HG03135 (cell line): ENCODE data around the gene OTUD5.
A peak's percentile ranks its signal among the peaks of the same experiment; 100 is the strongest.
"Not testable (repeated sequence)": the region's sequence is repeated elsewhere in the genome, so short reads cannot be mapped to it uniquely, and the experiment has no call there.

Source experiments
- ATAC-seq: cut with Tn5 transposase; IDR thresholded peaks from one replicate; pipeline ENCODE4 v1.9.1; 2021; ENCODE audit warnings: mild to moderate bottlenecking, moderate library complexity; ENCODE audit not compliant: unreplicated experiment

OTUD5 gene

GRCh38 chrX:48957477-48957826, at the start of gene OTUD5:
OTUD5 (minus strand) TSS chrX:48957607; CDS start chrX:48957570, 37 bp downstream.
- ATAC-seq = peak; percentile 29

GRCh38 chrX:49003696-49004095, 46.3 kb upstream of the OTUD5 start:
- no peak for ATAC-seq

- ATAC-seq = peak; percentile 79
Observed at GRCh38 chrX:49002091-49002935, 44.9 kb upstream of the OTUD5 start, which contains the start of gene GRIPAP1. GRIPAP1 (minus strand) TSS chrX:49002264; CDS start chrX:49002229, 35 bp downstream.

- ATAC-seq = peak; percentile 28
Observed at GRCh38 chrX:49001521-49002090, 44.2 kb upstream of the OTUD5 start.

GRCh38 chrX:49000636-49001035, 43.2 kb upstream of the OTUD5 start:
- ATAC-seq = no peak

- ATAC-seq = no peak
Observed at GRCh38 chrX:48999030-48999429, 41.6 kb upstream of the OTUD5 start.

GRCh38 chrX:48998391-48998790, 41.0 kb upstream of the OTUD5 start:
- ATAC-seq = no peak

GRCh38 chrX:48997865-48998264, 40.5 kb upstream of the OTUD5 start:
- ATAC-seq = no peak

GRCh38 chrX:48997455-48997854, 40.0 kb upstream of the OTUD5 start:
- ATAC-seq = no peak

- ATAC-seq = no peak
Observed at GRCh38 chrX:48996969-48997368, 39.6 kb upstream of the OTUD5 start.

GRCh38 chrX:48992341-48992740, 34.9 kb upstream of the OTUD5 start:
- ATAC-seq = no peak

GRCh38 chrX:48989483-48989882, 32.1 kb upstream of the OTUD5 start:
- ATAC-seq = no peak

- no peak for ATAC-seq
Observed at GRCh38 chrX:48983896-48984295, 26.5 kb upstream of the OTUD5 start.

GRCh38 chrX:48983081-48983480, 25.7 kb upstream of the OTUD5 start:
- no peak for ATAC-seq

- ATAC-seq = no peak
Observed at GRCh38 chrX:48981178-48981577, 23.8 kb upstream of the OTUD5 start.

- ATAC-seq = not testable (repeated sequence)
Observed at GRCh38 chrX:48980341-48980740, 22.9 kb upstream of the OTUD5 start.

- ATAC-seq = no peak
Observed at GRCh38 chrX:48978226-48978625, 20.8 kb upstream of the OTUD5 start.

- no peak for ATAC-seq
Observed at GRCh38 chrX:48976086-48976485, 18.7 kb upstream of the OTUD5 start.

- ATAC-seq = no peak
Observed at GRCh38 chrX:48975541-48975940, 18.1 kb upstream of the OTUD5 start.

- no peak for ATAC-seq
Observed at GRCh38 chrX:48975041-48975440, 17.6 kb upstream of the OTUD5 start.

GRCh38 chrX:48974574-48974973, 17.2 kb upstream of the OTUD5 start:
- no peak for ATAC-seq

GRCh38 chrX:48974033-48974432, 16.6 kb upstream of the OTUD5 start:
- ATAC-seq = no peak
